Thyroid gland (tissue), 4 donors: ENCODE data around the gene PGF. TPM values are rescaled to one million over a fixed set of nuclear protein-coding genes. Genes with fewer than 3 reads are reported as not detected.

ENCODE experiments used
- DNase-seq, 2 donors: peaks; one replicate each; pipeline ENCODE4 v3.0.0-alpha.2; 2019
- H3K27ac ChIP-seq, 3 donors: fragments of 200-600 bp; sonication (generic); 1 replicate in 2 of 3; 2 replicates in 1 of 3; pipeline ENCODE4 v1.5.1; 2016 to 2019; ENCODE audit warnings: mild to moderate bottlenecking in 1 of 3, moderate library complexity in 1 of 3
- H3K27me3 ChIP-seq: fragments of 200-600 bp; sonication (generic); one replicate; pipeline ENCODE4 v1.5.1; 2019
- H3K36me3 ChIP-seq, 2 donors: fragments of 200-600 bp; sonication (generic); one replicate each; pipeline ENCODE4 v1.5.1; 2016 to 2019
- H3K4me1 ChIP-seq, 2 donors: fragments of 200-600 bp; sonication (generic); one replicate each; pipeline ENCODE4 v1.5.1; 2017 to 2019
- H3K4me3 ChIP-seq, 3 donors: fragments of 200-600 bp; sonication (generic); replicated peaks in 1 of 3; 1 replicate in 2 of 3; 2 replicates in 1 of 3; pipeline ENCODE4 v1.5.1; 2016; ENCODE audit warnings: mild to moderate bottlenecking in 1 of 3
- H3K9me3 ChIP-seq: fragments of 200-600 bp; sonication (generic); one replicate; pipeline ENCODE4 v1.5.1; 2017
- CTCF ChIP-seq, 6 experiments: fragments of 200-600 bp in 3 of 6; fragments of 450-650 bp in 3 of 6; sonication (generic) in 3 of 6; IDR thresholded peaks; one replicate each; pipeline ENCODE4 v1.5.1; 2016 to 2019; ENCODE audit warnings: antibody characterized with exemption in 6 of 6, mild to moderate bottlenecking in 2 of 6, inconsistent platforms in 1 of 6, moderate library complexity in 1 of 6
- POLR2A ChIP-seq, 2 donors: fragments of 450-650 bp; IDR thresholded peaks; one replicate each; pipeline ENCODE4 v1.6.1; 2017; ENCODE audit warnings: antibody characterized with exemption in 2 of 2, mild to moderate bottlenecking in 2 of 2, moderate library complexity in 1 of 2
- WGBS, 2 donors: methylation state at CpG; one replicate each; pipeline ENCODE4 v1.1.5; 2017; 5-methylcytosine and 5-hydroxymethylcytosine counted together
- intact Hi-C: fragments of 100-400 bp; cut with DNase I; formaldehyde crosslinking; loops from one replicate; pipeline ENCODE4 v1.15.1; 2023
- total RNA-seq, 4 donors: library from RNA; depleted of rRNA; stranded (reverse); fragments of >200 nt; gene quantifications; one replicate each; pipeline ENCODE4 v1.2.3, GENCODE V29; 2016

Gene PGF
- total RNA-seq, 4 donors from 2014 or later: 34.4 to 68.8 (median 61.0) TPM

DNA sequence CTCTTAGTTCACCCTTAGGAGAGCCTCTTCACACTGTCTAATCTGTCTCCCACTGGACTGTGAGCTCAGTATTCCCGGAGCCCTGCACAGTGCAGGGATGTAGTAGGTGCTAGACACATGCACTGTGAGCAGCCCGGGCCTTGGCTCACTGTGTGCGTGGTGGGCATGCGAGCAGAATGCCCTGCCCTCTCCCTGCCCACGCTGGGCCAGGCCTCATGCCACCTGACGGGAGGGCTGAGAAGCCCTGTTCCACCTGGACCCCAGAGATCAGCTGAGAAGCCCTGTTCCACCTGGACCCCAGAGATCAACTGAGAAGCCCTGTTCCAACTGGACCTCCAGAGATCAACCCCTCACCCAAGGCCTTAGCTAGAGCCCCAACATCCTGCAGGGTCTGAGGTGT is 43.3 kb downstream of the PGF start:
- Histone ChIP-seq H3K27me3 (no peaks in the 10 kb centered on the region), H3K4me3 (no peak overlapping the region), H3K27ac (no peak overlapping the region), H3K4me1 (peaks cover 10 to 24% of the 10 kb centered on the region in 2 donors), H3K9me3 (no peaks in the 10 kb centered on the region), H3K36me3 (no peaks in the 10 kb centered on the region)
- intact Hi-C loops: loop anchor here (10.0 kb wide), 1 partner anchor 173 kb away; no protein-coding TSS in a partner anchor
- DNase-seq: no peak
- no peak for TF ChIP-seq CTCF (IDR thresholded peaks at IDR 0.05)
- WGBS, 2 donors: 80 to 90% methylated on average over 2 to 6 of the region's 6 CpGs

- intact Hi-C loops: loop anchor here (10.0 kb wide), 1 partner anchor 173 kb away; no protein-coding TSS in a partner anchor
- no peak for DNase-seq
- TF ChIP-seq CTCF (IDR thresholded peaks at IDR 0.05) (no peak), POLR2A (IDR thresholded peaks at IDR 0.05) (no peak)
- Histone ChIP-seq H3K27me3 (no peaks in the 10 kb centered on the region), H3K4me3 (no peak overlapping the region), H3K9me3 (no peaks in the 10 kb centered on the region), H3K36me3 (no peaks in the 10 kb centered on the region), H3K27ac (no peak overlapping the region), H3K4me1 (peaks cover 8 to 21% of the 10 kb centered on the region in 2 donors)
- 91 to 100% methylated on average over 5 of the region's 5 CpGs for WGBS, 2 donors
Measured at GRCh38 chr14:74911704-74912103, 43.7 kb downstream of the PGF start.

DNA sequence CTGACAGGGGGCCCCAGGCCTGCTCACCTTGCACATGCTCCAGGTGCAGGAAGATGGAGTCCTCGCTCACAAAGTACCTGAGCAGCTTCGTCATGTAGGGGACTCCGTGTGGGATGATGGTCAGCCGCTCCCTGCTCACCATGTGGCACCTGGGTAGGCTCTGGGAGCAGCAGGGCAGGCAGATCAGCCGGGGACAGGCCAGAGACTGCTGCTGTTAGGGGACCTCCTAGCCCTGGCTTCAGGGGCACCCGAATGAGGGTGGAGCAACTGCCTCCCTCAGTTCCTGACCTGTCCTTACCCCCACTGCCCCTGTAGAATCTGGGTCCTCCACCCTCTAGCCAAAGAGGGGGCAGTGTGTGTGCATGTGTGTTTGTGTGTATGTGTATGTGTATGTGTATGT is 44.2 kb downstream of the PGF start:
- intact Hi-C loops: loop anchor here (10.0 kb wide), 1 partner anchor 174 kb away; no protein-coding TSS in a partner anchor

GRCh38 chr14:74910556-74910955 is 44.8 kb downstream of the PGF start:
- Histone ChIP-seq H3K4me3 (no peak overlapping the region), H3K36me3 (no peaks in the 10 kb centered on the region), H3K9me3 (no peaks in the 10 kb centered on the region), H3K4me1 (peaks cover 12 to 20% of the 10 kb centered on the region in 2 donors), H3K27me3 (no peaks in the 10 kb centered on the region), H3K27ac (no peak overlapping the region)
- intact Hi-C loops: loop anchor here (10.0 kb wide), 1 partner anchor 174 kb away; no protein-coding TSS in a partner anchor
- WGBS, 2 donors: 69 to 73% methylated on average over 10 of the region's 10 CpGs
- no peak for DNase-seq
- TF ChIP-seq CTCF (IDR thresholded peaks at IDR 0.05): no peak
- TF ChIP-seq POLR2A (IDR thresholded peaks at IDR 0.05): no peak

More for the DNA sequence above, 44.2 kb downstream of the PGF start:
- no peak overlapping the region for H3K4me3 ChIP-seq
- H3K9me3 ChIP-seq: no peaks in the 10 kb centered on the region
- no peak overlapping the region for H3K27ac ChIP-seq
- peaks cover 7 to 20% of the 10 kb centered on the region in 2 donors for H3K4me1 ChIP-seq
- H3K36me3 ChIP-seq: no peaks in the 10 kb centered on the region
- 90 to 96% methylated on average over 4 to 5 of the region's 6 CpGs for WGBS, 2 donors
- DNase-seq: no peak
- H3K27me3 ChIP-seq: no peaks in the 10 kb centered on the region
- TF ChIP-seq POLR2A (IDR thresholded peaks at IDR 0.05): no peak
- TF ChIP-seq CTCF (IDR thresholded peaks at IDR 0.05): no peak

DNA sequence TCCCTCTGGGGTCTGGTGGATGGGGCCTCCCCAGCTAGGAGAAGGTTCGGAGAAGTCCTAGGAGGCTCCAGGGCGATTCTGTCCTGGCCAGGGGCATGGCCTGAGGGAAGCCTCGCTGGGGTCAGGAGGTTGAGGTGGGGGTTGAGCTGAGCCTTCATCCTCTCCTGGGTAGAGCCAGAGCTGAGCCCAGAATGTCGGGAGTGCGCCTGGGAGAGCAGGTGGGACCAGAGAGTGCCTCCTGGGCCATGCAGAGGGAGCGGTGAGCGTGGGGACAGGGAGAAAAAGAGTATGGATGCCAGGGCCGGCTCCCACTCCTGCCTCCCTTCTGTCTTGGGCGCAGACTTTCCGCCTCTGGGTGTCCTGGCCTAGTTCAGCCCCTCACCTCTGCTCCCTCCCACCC is 45.5 kb downstream of the PGF start:
- intact Hi-C loops: loop anchor here (5.0 to 10.0 kb wide), 2 partner anchors 48 to 175 kb away; no protein-coding TSS in a partner anchor
- TF ChIP-seq CTCF (IDR thresholded peaks at IDR 0.05) (no peak), POLR2A (IDR thresholded peaks at IDR 0.05) (no peak)
- WGBS, 2 donors: 91 to 98% methylated on average over 9 to 10 of the region's 10 CpGs
- no peaks in the 10 kb centered on the region for H3K27me3 ChIP-seq
- H3K27ac ChIP-seq: no peak overlapping the region
- no peaks in the 10 kb centered on the region for H3K9me3 ChIP-seq
- peaks cover 13 to 20% of the 10 kb centered on the region in 2 donors for H3K4me1 ChIP-seq
- H3K36me3 ChIP-seq: no peaks in the 10 kb centered on the region
- DNase-seq: no peak
- H3K4me3 ChIP-seq: no peak overlapping the region
